Right lung (tissue), 5 donors: ENCODE data around the gene MAGEC3. TPM values are rescaled to one million over a fixed set of nuclear protein-coding genes. Genes with fewer than 3 reads are reported as not detected.

Source experiments
- DNase-seq, 2 donors: peaks; one replicate each; pipeline ENCODE4 v3.0.0-alpha.2; 2013
- polyA plus RNA-seq, 5 donors: library from polyadenylated mRNA; unstranded; fragments of 120-200 nt; gene quantifications; one replicate each; pipeline versions ENCODE4 v1.2.1 to v1.2.3, GENCODE V29; 2013; ENCODE audit warnings: inconsistent platforms in 1 of 5, low replicate concordance in 1 of 5; ENCODE audit not compliant: insufficient read length in 5 of 5, insufficient read depth in 1 of 5

The MAGEC3 gene
- polyA plus RNA-seq, 5 donors: 0.17 to 1.6 (median 0.67) TPM

DNA sequence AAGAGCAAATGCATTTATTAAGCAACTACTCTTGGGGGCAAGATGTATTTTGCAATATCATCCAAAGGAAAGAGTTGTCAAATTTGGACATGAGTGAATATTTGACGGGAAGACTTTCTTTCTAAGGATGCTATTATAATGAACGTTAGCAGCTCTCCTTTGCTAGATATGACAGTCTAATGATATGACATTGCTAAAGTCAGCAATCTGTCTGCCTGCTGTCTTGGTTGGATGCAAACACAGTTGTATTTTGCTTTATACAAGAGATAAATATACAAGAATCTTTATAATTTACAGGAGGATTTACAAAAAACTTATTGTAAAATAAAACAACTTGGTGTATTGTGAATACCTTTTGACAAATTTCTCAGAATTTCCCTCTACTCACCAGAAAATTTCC, 103.1 kb downstream of the MAGEC3 start:
- DNase-seq: no peak

DNA sequence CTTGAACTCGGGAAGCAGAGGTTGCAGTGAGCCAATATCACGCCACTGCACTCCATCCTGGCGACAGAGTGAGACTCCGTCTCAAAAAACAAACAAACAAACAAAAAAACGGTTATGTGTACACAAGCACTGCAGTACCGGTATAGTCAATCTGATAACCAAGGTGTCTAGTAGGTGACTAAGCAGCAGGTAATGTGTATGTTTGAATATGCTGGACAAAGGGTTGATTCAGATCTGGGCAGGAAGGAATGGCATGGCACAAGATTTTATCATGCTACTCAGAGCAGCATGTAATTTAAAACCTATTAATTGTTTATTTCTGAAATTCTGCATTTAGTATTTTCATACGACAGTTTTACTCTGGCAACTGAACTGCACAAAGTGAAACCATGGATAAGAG, 107.3 kb downstream of the MAGEC3 start:
- DNase-seq: no peak

DNA sequence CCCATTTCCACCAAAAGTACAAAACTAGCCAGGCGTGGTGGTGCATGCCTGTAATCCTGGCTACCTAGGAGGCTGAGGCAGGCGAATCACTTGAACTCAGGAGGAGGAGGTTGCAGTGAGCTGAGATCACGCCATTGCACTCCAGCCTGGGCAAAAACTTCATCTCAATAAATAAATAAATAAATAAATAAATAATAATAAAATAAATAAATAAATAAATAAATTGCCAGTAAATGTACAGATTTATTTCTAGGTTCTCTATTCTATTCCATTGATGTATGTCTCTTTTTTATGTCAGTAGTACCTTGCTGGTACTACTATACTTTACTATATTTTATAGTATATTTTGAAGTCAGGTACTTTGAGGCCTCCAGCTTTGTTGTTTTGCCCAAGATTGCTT, 109.2 kb downstream of the MAGEC3 start:
- DNase-seq: no peak

Other genes with a start within 250 kb of the MAGEC3 start
- not detected for gene SPANXA2, start 248.6 kb upstream of the MAGEC3 start, polyA plus RNA-seq
- not detected for gene SPANXD, start 139.6 kb upstream of the MAGEC3 start, polyA plus RNA-seq
- not detected for gene MAGEC1, start 65.6 kb downstream of the MAGEC3 start, polyA plus RNA-seq